GM19467 (cell line): ENCODE results near the gene SMC6.

Source experiments
- ATAC-seq: cut with Tn5 transposase; IDR thresholded peaks from one replicate; pipeline ENCODE4 v1.9.1; 2021; ENCODE audit warnings: mild to moderate bottlenecking, moderate library complexity; ENCODE audit not compliant: unreplicated experiment

SMC6 gene

DNA sequence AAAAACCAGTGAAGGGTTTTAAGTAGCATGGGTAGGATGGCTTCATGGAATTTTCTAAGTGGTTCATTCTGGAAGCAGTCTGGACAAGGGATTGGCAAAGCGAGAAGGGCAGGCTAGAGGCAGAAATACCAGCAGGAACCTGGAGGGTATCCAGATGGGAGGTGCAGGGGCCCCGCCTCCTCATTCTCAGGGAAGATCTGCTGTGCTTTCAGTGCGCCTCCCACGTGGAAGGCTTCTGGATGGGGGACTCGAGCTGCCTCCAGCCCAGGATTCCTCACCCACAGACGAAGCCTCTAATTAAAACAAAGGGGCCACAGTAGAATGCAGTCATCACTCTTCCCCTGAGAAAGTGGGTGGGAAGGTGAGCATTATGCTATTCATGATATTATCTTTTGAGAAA lies 133.3 kb downstream of the SMC6 start:
- no peak for ATAC-seq

- no peak for ATAC-seq
These were observed 135.7 kb downstream of the SMC6 start for GRCh38 chr2:17617955-17618354.

DNA sequence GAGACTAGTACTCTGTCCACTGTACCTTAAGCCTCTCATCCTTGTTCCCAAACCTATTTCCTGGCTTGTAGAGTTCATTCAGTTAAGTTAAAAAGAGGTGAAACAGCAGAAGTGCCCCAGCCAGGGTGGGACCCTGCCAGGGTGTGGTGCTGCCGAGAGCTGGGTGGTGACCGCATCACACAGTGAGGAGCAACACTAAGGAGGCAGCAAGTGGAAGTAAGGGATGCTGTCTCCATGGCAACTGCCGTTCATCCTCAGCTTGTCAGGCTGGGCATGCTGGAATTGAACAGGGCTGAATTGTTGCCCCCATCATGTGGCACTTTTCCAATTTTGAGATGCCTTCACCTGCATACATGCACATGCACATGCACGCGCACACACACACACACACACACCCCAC lies 136.1 kb downstream of the SMC6 start:
- no peak for ATAC-seq

DNA sequence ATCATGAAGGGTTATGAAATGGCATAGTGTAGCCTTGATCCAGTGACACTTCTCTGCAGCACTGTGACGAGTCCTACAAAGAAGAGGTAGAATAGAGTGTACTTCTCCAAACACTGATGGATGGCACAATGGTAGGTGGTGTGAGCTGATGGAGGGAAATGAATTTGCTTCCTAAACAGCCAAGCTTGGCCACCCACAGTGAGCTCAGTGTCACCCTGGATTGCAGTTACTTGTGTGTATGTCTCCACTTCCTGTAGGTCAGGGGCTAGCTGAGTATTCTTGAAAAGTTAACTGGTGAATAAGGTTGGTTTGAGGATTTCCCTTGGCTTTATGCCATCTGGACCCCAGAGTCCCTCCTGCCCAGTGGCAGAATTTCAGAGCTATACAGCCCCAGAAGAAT lies 137.2 kb downstream of the SMC6 start:
- no peak for ATAC-seq

DNA sequence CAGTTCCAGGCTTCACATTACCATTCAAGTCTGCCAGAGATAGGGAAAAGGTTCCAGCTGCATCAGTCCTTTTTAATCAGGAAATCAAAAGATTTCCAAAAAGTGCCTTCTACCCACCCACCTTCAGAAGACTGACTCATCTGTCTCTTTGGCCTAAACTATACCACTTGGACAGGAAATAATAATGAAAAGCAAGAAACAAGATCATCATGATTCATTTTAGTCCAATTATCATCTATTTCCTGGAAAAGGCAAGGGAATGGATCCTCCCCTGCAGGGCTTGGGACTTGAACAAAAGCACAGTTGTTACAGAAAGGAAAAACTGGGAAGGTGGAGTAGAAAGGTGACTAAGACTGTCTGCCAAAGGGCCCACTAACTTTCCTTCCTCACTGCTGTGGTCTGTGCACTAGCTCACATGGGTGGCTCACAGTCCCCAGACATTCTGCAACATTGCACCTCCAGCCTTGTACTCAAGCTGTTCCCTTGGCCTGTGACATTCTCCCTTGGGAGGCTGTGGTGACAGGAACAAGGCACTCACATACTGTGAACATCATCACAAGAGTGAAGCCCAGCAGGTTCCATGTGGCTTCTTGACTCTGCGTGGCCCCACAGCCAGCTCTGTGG lies 137.8 kb downstream of the SMC6 start:
- ATAC-seq, result no peak

DNA sequence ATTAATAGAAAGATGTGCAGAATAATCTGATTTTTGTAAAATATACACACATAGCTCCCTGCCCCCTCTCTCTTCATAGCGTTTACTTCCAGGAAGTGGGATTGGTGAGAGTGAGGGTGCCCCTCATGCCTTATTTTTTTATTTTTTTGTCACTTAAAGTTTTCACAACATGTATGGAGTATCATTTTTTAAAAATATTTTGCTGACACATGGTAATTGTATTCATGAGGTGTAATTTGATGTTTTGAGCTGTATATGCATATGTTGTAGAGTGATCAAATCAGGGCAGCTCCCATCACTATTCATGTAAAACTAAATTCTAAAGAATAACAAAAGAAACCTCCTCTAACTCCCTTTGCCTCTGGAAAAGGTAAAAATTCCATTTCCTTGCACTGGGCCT lies 138.5 kb downstream of the SMC6 start:
- ATAC-seq, result no peak

GRCh38 chr2:17614174-17614930 lies 139.3 kb downstream of the SMC6 start:
- no peak for ATAC-seq
